Measurements from ENCODE around the gene PLA2G3.

Gene PLA2G3

GRCh38 chr22:31089160-31090100, 50.9 kb downstream of the PLA2G3 start:
- Histone ChIP-seq H3K9me3 (ENCODE audit: control insufficient read depth, low read length) (no peaks in the 10 kb centered on the region), H3K27me3 (replicated peaks; ENCODE audit: control insufficient read depth, insufficient read depth, low read length, poor library complexity, severe bottlenecking) (no peaks in the 10 kb centered on the region), H3K27ac (ENCODE audit: insufficient read depth, low read length, poor library complexity, severe bottlenecking) (no peak overlapping the region), H3K4me3 (ENCODE audit: insufficient read depth, low read depth, low read length, poor library complexity, severe bottlenecking) (no peak overlapping the region), H3K36me3 (ENCODE audit: control insufficient read depth, insufficient read depth, low read length) (no peaks in the 10 kb centered on the region), H3K4me1 (ENCODE audit: control insufficient read depth, insufficient read depth, low read length, poor library complexity, severe bottlenecking) (peaks cover under 1% of the 10 kb centered on the region)
- DNase-seq: peak in 1 of 3 donors; percentile 27

- Histone ChIP-seq H3K27me3 (replicated peaks; ENCODE audit: control insufficient read depth, insufficient read depth, low read length, poor library complexity, severe bottlenecking) (no peaks in the 10 kb centered on the region), H3K9me3 (ENCODE audit: control insufficient read depth, low read length) (no peaks in the 10 kb centered on the region), H3K4me3 (ENCODE audit: insufficient read depth, low read depth, low read length, poor library complexity, severe bottlenecking) (no peak overlapping the region), H3K27ac (ENCODE audit: insufficient read depth, low read length, poor library complexity, severe bottlenecking) (no peak overlapping the region), H3K36me3 (ENCODE audit: control insufficient read depth, insufficient read depth, low read length) (no peaks in the 10 kb centered on the region), H3K4me1 (ENCODE audit: control insufficient read depth, insufficient read depth, low read length, poor library complexity, severe bottlenecking) (peaks cover 9% of the 10 kb centered on the region)
- no peak for DNase-seq
These were observed 51.9 kb downstream of the PLA2G3 start for GRCh38 chr22:31088233-31088986.

DNA sequence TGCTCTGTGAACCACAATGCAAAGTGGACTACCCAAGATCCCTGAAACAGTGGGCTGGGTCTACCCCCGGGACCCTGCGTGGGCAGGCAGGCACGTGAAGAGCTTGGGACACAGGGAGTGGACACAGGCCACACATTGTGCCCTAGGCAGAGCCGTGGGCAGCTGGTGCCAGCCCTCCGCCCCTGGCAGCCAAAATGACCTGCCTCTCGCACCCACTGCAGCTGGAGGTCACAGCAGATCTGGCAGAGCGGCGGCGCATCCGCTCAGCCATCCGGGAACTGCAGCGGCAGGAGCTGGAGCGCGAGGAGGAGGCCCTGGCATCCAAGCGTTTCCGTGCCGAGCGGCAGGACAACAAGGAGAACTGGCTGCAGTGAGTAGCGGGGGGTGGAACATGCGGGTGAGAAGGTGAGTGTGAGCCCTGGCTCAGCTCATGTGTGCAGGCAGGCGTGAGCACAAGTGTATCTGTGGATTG, 52.5 kb downstream of the PLA2G3 start:
- H3K4me3 ChIP-seq (ENCODE audit: insufficient read depth, low read depth, low read length, poor library complexity, severe bottlenecking): no peak overlapping the region
- no peak overlapping the region for H3K27ac ChIP-seq (ENCODE audit: insufficient read depth, low read length, poor library complexity, severe bottlenecking)
- no peaks in the 10 kb centered on the region for H3K27me3 ChIP-seq (replicated peaks; ENCODE audit: control insufficient read depth, insufficient read depth, low read length, poor library complexity, severe bottlenecking)
- no peaks in the 10 kb centered on the region for H3K36me3 ChIP-seq (ENCODE audit: control insufficient read depth, insufficient read depth, low read length)
- H3K9me3 ChIP-seq (ENCODE audit: control insufficient read depth, low read length): no peaks in the 10 kb centered on the region
- H3K4me1 ChIP-seq (ENCODE audit: control insufficient read depth, insufficient read depth, low read length, poor library complexity, severe bottlenecking): peaks cover 9% of the 10 kb centered on the region
- DNase-seq: no peak

DNA sequence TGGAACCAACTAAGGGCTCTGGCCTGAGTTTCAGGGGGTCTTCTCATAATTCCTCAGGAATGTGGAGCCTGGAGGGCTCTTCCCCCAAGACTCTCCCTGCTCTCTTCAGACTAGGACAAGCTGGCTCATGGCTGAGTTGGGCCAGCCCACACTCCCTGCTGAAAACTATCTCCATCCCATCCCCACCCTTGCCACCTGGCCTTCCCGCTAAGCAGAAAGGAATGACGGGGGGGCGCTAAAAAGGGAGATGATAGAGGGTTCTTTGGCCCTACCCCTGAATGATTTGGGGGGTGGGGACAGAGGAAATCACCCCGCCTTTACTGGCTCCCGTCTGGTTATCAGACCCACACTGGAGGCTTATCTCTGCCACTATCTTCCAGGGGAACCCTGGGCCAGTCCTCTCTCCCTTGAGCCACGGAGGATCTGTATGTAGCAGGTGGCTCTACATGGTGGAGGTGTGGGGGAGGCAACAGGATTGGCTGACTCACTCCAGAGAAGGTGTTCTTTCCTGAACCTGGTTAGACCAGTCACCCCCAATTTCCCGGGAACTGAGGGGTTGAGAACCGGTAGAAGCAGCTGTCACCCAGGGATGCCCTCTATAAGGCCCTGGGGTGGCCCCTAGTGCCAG, 53.5 kb downstream of the PLA2G3 start:
- H3K4me3 ChIP-seq (ENCODE audit: insufficient read depth, low read depth, low read length, poor library complexity, severe bottlenecking): no peak overlapping the region
- no peak overlapping the region for H3K27ac ChIP-seq (ENCODE audit: insufficient read depth, low read length, poor library complexity, severe bottlenecking)
- H3K4me1 ChIP-seq (ENCODE audit: control insufficient read depth, insufficient read depth, low read length, poor library complexity, severe bottlenecking): peaks cover 16% of the 10 kb centered on the region
- H3K36me3 ChIP-seq (ENCODE audit: control insufficient read depth, insufficient read depth, low read length): no peaks in the 10 kb centered on the region
- no peaks in the 10 kb centered on the region for H3K9me3 ChIP-seq (ENCODE audit: control insufficient read depth, low read length)
- no peak for DNase-seq
- no peaks in the 10 kb centered on the region for H3K27me3 ChIP-seq (replicated peaks; ENCODE audit: control insufficient read depth, insufficient read depth, low read length, poor library complexity, severe bottlenecking)

- no peak overlapping the region for H3K4me3 ChIP-seq (ENCODE audit: insufficient read depth, low read depth, low read length, poor library complexity, severe bottlenecking)
- no peaks in the 10 kb centered on the region for H3K36me3 ChIP-seq (ENCODE audit: control insufficient read depth, insufficient read depth, low read length)
- H3K4me1 ChIP-seq (ENCODE audit: control insufficient read depth, insufficient read depth, low read length, poor library complexity, severe bottlenecking): peaks cover 22% of the 10 kb centered on the region
- H3K27me3 ChIP-seq (replicated peaks; ENCODE audit: control insufficient read depth, insufficient read depth, low read length, poor library complexity, severe bottlenecking): no peaks in the 10 kb centered on the region
- H3K9me3 ChIP-seq (ENCODE audit: control insufficient read depth, low read length): no peaks in the 10 kb centered on the region
- DNase-seq: no peak
- H3K27ac ChIP-seq (ENCODE audit: insufficient read depth, low read length, poor library complexity, severe bottlenecking): no peak overlapping the region
These were observed 54.4 kb downstream of the PLA2G3 start for GRCh38 chr22:31085928-31086327.

- DNase-seq: no peak
- Histone ChIP-seq H3K27ac (ENCODE audit: insufficient read depth, low read length, poor library complexity, severe bottlenecking) (peak overlapping the region; percentile 76), H3K4me1 (ENCODE audit: control insufficient read depth, insufficient read depth, low read length, poor library complexity, severe bottlenecking) (peaks cover 24% of the 10 kb centered on the region), H3K9me3 (ENCODE audit: control insufficient read depth, low read length) (no peaks in the 10 kb centered on the region), H3K27me3 (replicated peaks; ENCODE audit: control insufficient read depth, insufficient read depth, low read length, poor library complexity, severe bottlenecking) (no peaks in the 10 kb centered on the region), H3K4me3 (ENCODE audit: insufficient read depth, low read depth, low read length, poor library complexity, severe bottlenecking) (peak overlapping the region; percentile 78), H3K36me3 (ENCODE audit: control insufficient read depth, insufficient read depth, low read length) (no peaks in the 10 kb centered on the region)
These were observed 54.8 kb downstream of the PLA2G3 start for GRCh38 chr22:31085493-31085824.

- H3K27ac ChIP-seq (ENCODE audit: insufficient read depth, low read length, poor library complexity, severe bottlenecking): peak overlapping the region; percentile 76
- no peaks in the 10 kb centered on the region for H3K36me3 ChIP-seq (ENCODE audit: control insufficient read depth, insufficient read depth, low read length)
- peaks cover 25% of the 10 kb centered on the region for H3K4me1 ChIP-seq (ENCODE audit: control insufficient read depth, insufficient read depth, low read length, poor library complexity, severe bottlenecking)
These were observed 55.4 kb downstream of the PLA2G3 start for GRCh38 chr22:31084811-31085492.

More at GRCh38 chr22:31084811-31085492, 55.4 kb downstream of the PLA2G3 start:
- H3K9me3 ChIP-seq (ENCODE audit: control insufficient read depth, low read length): no peaks in the 10 kb centered on the region
- peak overlapping the region; percentile 78 for H3K4me3 ChIP-seq (ENCODE audit: insufficient read depth, low read depth, low read length, poor library complexity, severe bottlenecking)
- peak; percentile 72 to 81 (median 72) for DNase-seq
- H3K27me3 ChIP-seq (replicated peaks; ENCODE audit: control insufficient read depth, insufficient read depth, low read length, poor library complexity, severe bottlenecking): no peaks in the 10 kb centered on the region

Measured in effector memory CD4-positive, alpha-beta T cell (primary cell).